Activated CD8-positive, alpha-beta T cell treated with anti-CD3 and anti-CD28 coated beads for 36 hours (primary cell): ENCODE results near the gene TRIML1. TPM values are rescaled to one million over a fixed set of nuclear protein-coding genes. Genes with fewer than 3 reads are reported as not detected.

Source experiments
- ATAC-seq: fragments of 200-7000 bp; cut with Tn5 transposase; one replicate; pipeline ENCODE4 v1.10.0; 2021; ENCODE audit warnings: mild to moderate bottlenecking, moderate library complexity
- CTCF ChIA-PET: fragments of 350-600 bp; sonication (Branson Sonifier 250); formaldehyde crosslinking; loops from one replicate; lab custom pipeline; 2021; ENCODE audit warnings: antibody characterized with exemption; lab: Charles Lee
- POLR2A ChIA-PET: fragments of 350-600 bp; sonication (Branson Sonifier 250); formaldehyde crosslinking; loops from one replicate; lab custom pipeline; 2021; ENCODE audit warnings: antibody characterized with exemption; lab: Charles Lee
- DNase-seq: peaks from one replicate; pipeline ENCODE4 v3.0.0-alpha.2; 2020
- H3K27ac Mint-ChIP-seq: one replicate; pipeline ENCODE4 v1.8.0; 2021; ENCODE audit warnings: mild to moderate bottlenecking, mixed read lengths
- H3K27me3 Mint-ChIP-seq: one replicate; pipeline ENCODE4 v1.8.0; 2021; ENCODE audit warnings: mixed read lengths
- H3K36me3 Mint-ChIP-seq: one replicate; pipeline ENCODE4 v1.8.0; 2021; ENCODE audit warnings: low read depth, mixed read lengths
- H3K4me1 Mint-ChIP-seq: one replicate; pipeline ENCODE4 v1.8.0; 2021; ENCODE audit warnings: low read depth, mixed read lengths
- H3K4me3 Mint-ChIP-seq: one replicate; pipeline ENCODE4 v1.8.0; 2021; ENCODE audit warnings: mild to moderate bottlenecking, moderate library complexity, mixed read lengths
- H3K9me3 Mint-ChIP-seq: one replicate; pipeline ENCODE4 v1.8.0; 2021; ENCODE audit warnings: mixed read lengths
- CTCF ChIP-seq: fragments of 200-600 bp; IDR thresholded peaks from one replicate; pipeline ENCODE4 v1.8.0; 2022; ENCODE audit warnings: antibody characterized with exemption, mild to moderate bottlenecking
- intact Hi-C: fragments of 100-400 bp; cut with micrococcal nuclease; formaldehyde crosslinking; loops from one replicate; pipeline ENCODE4 v1.10.0; 2022
- total RNA-seq, 2 experiments: library from RNA; stranded (reverse); gene quantifications; one replicate each; pipeline ENCODE4 v1.2.3, GENCODE V29; 2021

The TRIML1 gene
- total RNA-seq, 2 experiments from 2014 or later, result not detected

- ChIA-PET CTCF (no interaction called here), POLR2A (no interaction called here)
- no peaks in the 10 kb centered on the region for H3K27me3 Mint-ChIP-seq
- DNase-seq (no peak), ATAC-seq (no peak)
- H3K4me1 Mint-ChIP-seq, result no peaks in the 10 kb centered on the region
- no peak overlapping the region for H3K4me3 Mint-ChIP-seq
- H3K9me3 Mint-ChIP-seq, result peaks cover 15% of the 10 kb centered on the region
- H3K36me3 Mint-ChIP-seq, result no peaks in the 10 kb centered on the region
- no peak overlapping the region for H3K27ac Mint-ChIP-seq
- intact Hi-C loops, result no loop called here
- TF ChIP-seq CTCF, result no peak
Measured at GRCh38 chr4:188177997-188178675, 38.9 kb downstream of the TRIML1 start.

- H3K4me1 Mint-ChIP-seq, result no peaks in the 10 kb centered on the region
- CTCF ChIA-PET, result no interaction called here
- POLR2A ChIA-PET, result interaction anchor here (0.7 kb wide), 1 partner anchor 10 kb away, joined by 4 read pairs; no protein-coding TSS in a partner anchor
- H3K27ac Mint-ChIP-seq, result no peak overlapping the region
- intact Hi-C loops, result no loop called here
- H3K9me3 Mint-ChIP-seq, result peaks cover 15% of the 10 kb centered on the region
- H3K36me3 Mint-ChIP-seq, result no peaks in the 10 kb centered on the region
- H3K27me3 Mint-ChIP-seq, result no peaks in the 10 kb centered on the region
- no peak for TF ChIP-seq CTCF
- no peak for DNase-seq
- no peak for ATAC-seq
- no peak overlapping the region for H3K4me3 Mint-ChIP-seq
Measured at GRCh38 chr4:188178806-188179205, 39.6 kb downstream of the TRIML1 start.

GRCh38 chr4:188187106-188187505 is 47.9 kb downstream of the TRIML1 start:
- H3K36me3 Mint-ChIP-seq, result no peaks in the 10 kb centered on the region
- no peak for DNase-seq
- H3K9me3 Mint-ChIP-seq, result peaks cover 3% of the 10 kb centered on the region
- ChIA-PET CTCF (no interaction called here), POLR2A (no interaction called here)
- intact Hi-C loops, result no loop called here
- H3K4me1 Mint-ChIP-seq, result no peaks in the 10 kb centered on the region
- no peak overlapping the region for H3K27ac Mint-ChIP-seq
- no peak overlapping the region for H3K4me3 Mint-ChIP-seq
- ATAC-seq, result no peak
- TF ChIP-seq CTCF, result no peak
- no peaks in the 10 kb centered on the region for H3K27me3 Mint-ChIP-seq

GRCh38 chr4:188190461-188190860 is 51.2 kb downstream of the TRIML1 start:
- intact Hi-C loops, result no loop called here
- Mint-ChIP-seq H3K4me3 (no peak overlapping the region), H3K9me3 (peaks cover 5% of the 10 kb centered on the region), H3K4me1 (no peaks in the 10 kb centered on the region), H3K27ac (no peak overlapping the region), H3K27me3 (no peaks in the 10 kb centered on the region), H3K36me3 (no peaks in the 10 kb centered on the region)
- ChIA-PET CTCF (no interaction called here), POLR2A (no interaction called here)
- no peak for TF ChIP-seq CTCF
- ATAC-seq, result no peak
- no peak for DNase-seq

GRCh38 chr4:188194421-188194820 is 55.2 kb downstream of the TRIML1 start:
- H3K36me3 Mint-ChIP-seq, result no peaks in the 10 kb centered on the region
- ChIA-PET POLR2A (no interaction called here), CTCF (no interaction called here)
- peaks cover 9% of the 10 kb centered on the region for H3K9me3 Mint-ChIP-seq
- H3K27me3 Mint-ChIP-seq, result no peaks in the 10 kb centered on the region
- DNase-seq, result no peak
- no peaks in the 10 kb centered on the region for H3K4me1 Mint-ChIP-seq
- H3K27ac Mint-ChIP-seq, result no peak overlapping the region
- no peak overlapping the region for H3K4me3 Mint-ChIP-seq
- TF ChIP-seq CTCF, result no peak
- intact Hi-C loops, result no loop called here
- ATAC-seq, result no peak
